Trophoblast cell (in vitro differentiated cells and primary cell): ENCODE measurements around the gene ARHGAP45.
A peak's percentile ranks its signal among the peaks of the same experiment; 100 is the strongest.

Experiments
- DNase-seq, 2 donors: peaks; one replicate each; pipeline ENCODE4 v3.0.0-alpha.2; 2016
- H2AFZ ChIP-seq: 2 replicates; pipeline ENCODE4 v1.6.1; 2013; ENCODE audit warnings: low read length, moderate library complexity, mild to moderate bottlenecking; ENCODE audit not compliant: insufficient read depth, poor library complexity
- H2AK5ac ChIP-seq: 2 replicates; pipeline ENCODE4 v1.6.1; 2013; ENCODE audit warnings: mild to moderate bottlenecking, low read length
- H2BK120ac ChIP-seq: 2 replicates; pipeline ENCODE4 v1.6.1; 2013; ENCODE audit warnings: low read length, mild to moderate bottlenecking, moderate library complexity; ENCODE audit not compliant: insufficient read depth, poor library complexity
- H2BK12ac ChIP-seq: 2 replicates; pipeline ENCODE4 v1.6.1; 2013; ENCODE audit warnings: mild to moderate bottlenecking, low read length, moderate library complexity
- H2BK5ac ChIP-seq: 2 replicates; pipeline ENCODE4 v1.6.1; 2013; ENCODE audit warnings: low read length, low read depth, moderate library complexity, mild to moderate bottlenecking; ENCODE audit not compliant: poor library complexity
- H3K14ac ChIP-seq: 2 replicates; pipeline ENCODE4 v1.6.1; 2013; ENCODE audit warnings: mild to moderate bottlenecking, low read length
- H3K18ac ChIP-seq: 2 replicates; pipeline ENCODE4 v1.6.1; 2013; ENCODE audit warnings: mild to moderate bottlenecking, low read length
- H3K23ac ChIP-seq: 2 replicates; pipeline ENCODE4 v1.6.1; 2013; ENCODE audit warnings: low read length
- H3K27ac ChIP-seq: 2 replicates; pipeline ENCODE4 v1.5.1; 2013; ENCODE audit warnings: low read depth, mild to moderate bottlenecking, inconsistent platforms, low read length, moderate library complexity
- H3K27me3 ChIP-seq: 2 replicates; pipeline ENCODE4 v1.6.1; 2013; ENCODE audit warnings: inconsistent platforms, mild to moderate bottlenecking, low read length, moderate library complexity; ENCODE audit not compliant: insufficient read depth
- H3K36me3 ChIP-seq, 2 experiments: 1 replicate in 1 of 2; 2 replicates in 1 of 2; pipeline ENCODE4 v1.6.1; 2013; ENCODE audit warnings: low read length in 2 of 2, mild to moderate bottlenecking in 2 of 2, moderate library complexity in 1 of 2; ENCODE audit not compliant: insufficient read depth in 2 of 2, control insufficient read depth in 1 of 2
- H3K4ac ChIP-seq: 2 replicates; pipeline ENCODE4 v1.6.1; 2013; ENCODE audit warnings: low read depth, mild to moderate bottlenecking, low read length, moderate library complexity
- H3K4me1 ChIP-seq, 2 experiments: 1 replicate in 1 of 2; 2 replicates in 1 of 2; pipeline ENCODE4 v1.6.1; 2013; ENCODE audit warnings: low read length in 2 of 2, mild to moderate bottlenecking in 2 of 2, moderate library complexity in 1 of 2; ENCODE audit not compliant: insufficient read depth in 2 of 2, control insufficient read depth in 1 of 2
- H3K4me2 ChIP-seq: 2 replicates; pipeline ENCODE4 v1.6.1; 2013; ENCODE audit warnings: inconsistent platforms, mild to moderate bottlenecking, low read length, moderate library complexity
- H3K4me3 ChIP-seq: 2 replicates; pipeline ENCODE4 v1.5.1; 2013; ENCODE audit warnings: mild to moderate bottlenecking, low read depth, low read length, inconsistent platforms
- H3K79me1 ChIP-seq: one replicate; pipeline ENCODE4 v1.6.1; 2013; ENCODE audit warnings: low read length
- H3K79me2 ChIP-seq: 2 replicates; pipeline ENCODE4 v1.6.1; 2013; ENCODE audit warnings: low read length, mild to moderate bottlenecking; ENCODE audit not compliant: control insufficient read depth, insufficient read depth, poor library complexity
- H3K9ac ChIP-seq: 2 replicates; pipeline ENCODE4 v1.6.1; 2013; ENCODE audit warnings: mild to moderate bottlenecking, low read length
- H3K9me3 ChIP-seq: 2 replicates; pipeline ENCODE4 v1.6.1; 2013; ENCODE audit warnings: low read depth, mild to moderate bottlenecking, control low read depth, inconsistent platforms, low read length; ENCODE audit not compliant: insufficient read depth
- H4K12ac ChIP-seq: 2 replicates; pipeline ENCODE4 v1.6.1; 2013; ENCODE audit warnings: low read depth, mild to moderate bottlenecking, low read length, moderate library complexity
- H4K8ac ChIP-seq: 2 replicates; pipeline ENCODE4 v1.6.1; 2013; ENCODE audit warnings: low read depth, mild to moderate bottlenecking, low read length, moderate library complexity
- H4K91ac ChIP-seq: one replicate; pipeline ENCODE4 v1.6.1; 2013; ENCODE audit warnings: low read depth, mild to moderate bottlenecking, low read length, moderate library complexity
- WGBS: extraction: QIAGEN DNeasy Blood & Tissue Kit; methylation state at CpG from one replicate; pipeline ENCODE4 v1.1.7; 2013; ENCODE audit warnings: missing lambda C conversion rate; ENCODE audit not compliant: insufficient read length, insufficient coverage; ENCODE audit errors: extremely low coverage; 5-methylcytosine and 5-hydroxymethylcytosine counted together

ARHGAP45 gene

DNA sequence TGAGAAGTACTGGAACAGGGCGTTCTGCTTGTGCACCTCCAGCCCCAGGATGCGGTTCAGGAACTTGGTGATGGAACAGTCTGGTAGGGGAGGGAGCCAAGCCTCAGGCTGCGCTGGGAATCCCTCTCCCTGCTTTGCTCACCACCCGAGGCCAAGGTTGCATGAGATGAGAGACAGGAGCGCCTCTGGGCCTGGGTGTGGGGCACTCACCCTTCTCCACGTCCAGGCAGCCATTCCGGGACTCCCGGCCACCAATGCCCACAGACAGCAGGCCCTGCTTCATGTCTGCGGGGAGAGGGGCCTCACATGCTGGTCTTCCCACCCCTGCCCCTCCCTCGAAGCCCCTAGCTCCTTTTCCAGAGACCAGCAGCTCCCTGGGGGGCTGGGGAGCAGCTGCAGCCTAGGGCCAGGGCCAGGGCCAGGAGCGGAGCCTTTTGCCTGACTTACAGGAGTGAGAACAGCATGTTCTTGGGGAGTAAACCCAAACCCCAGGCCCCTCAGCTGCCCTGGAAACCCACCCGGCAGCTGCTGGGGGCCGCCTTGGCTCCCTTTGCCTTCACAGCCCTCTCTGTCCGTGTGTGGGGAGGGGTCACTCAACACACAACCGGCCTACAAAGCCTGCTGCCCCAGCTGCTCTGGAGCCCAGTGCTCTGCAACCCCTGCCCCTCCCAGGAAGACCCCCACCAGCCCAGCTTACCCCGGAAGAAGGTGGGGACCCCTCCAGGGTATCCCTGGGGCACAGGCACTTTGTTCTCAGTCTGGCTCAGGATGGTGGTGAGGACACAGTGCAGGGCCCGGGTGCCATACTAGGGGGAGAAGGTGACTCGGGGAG is 44.1 kb downstream of the ARHGAP45 start:
- Histone ChIP-seq H3K23ac (no peak overlapping the region), H3K36me3 (peaks cover 65 to 70% of the 10 kb centered on the region in 2 experiments), H3K4ac (no peak overlapping the region), H3K9ac (no peak overlapping the region), H3K27me3 (no peaks in the 10 kb centered on the region), H3K14ac (no peak overlapping the region), H3K18ac (no peak overlapping the region), H2BK12ac (no peak overlapping the region), H3K4me3 (no peak overlapping the region), H3K79me2 (no peaks in the 10 kb centered on the region), H4K8ac (no peak overlapping the region), H2BK120ac (peak overlapping the region; percentile 1), H3K4me2 (no peak overlapping the region), H3K4me1 (peaks cover 6 to 11% of the 10 kb centered on the region in 2 experiments), H3K9me3 (no peaks in the 10 kb centered on the region), H3K27ac (peak overlapping the region; percentile 22), H4K91ac (peak overlapping the region; percentile 8), H3K79me1 (peaks cover 3% of the 10 kb centered on the region), H2AK5ac (no peak overlapping the region), H2BK5ac (no peak overlapping the region), H2AFZ (no peak overlapping the region), H4K12ac (no peak overlapping the region)
- WGBS = no CpG with 5 or more reads among the region's 18 CpGs
- peak in 1 of 2 donors; percentile 50 for DNase-seq

- H3K4ac ChIP-seq = peak overlapping the region; percentile 31
- H4K8ac ChIP-seq = no peak overlapping the region
- H3K14ac ChIP-seq = no peak overlapping the region
- WGBS = no CpG with 5 or more reads among the region's 18 CpGs
- H3K79me2 ChIP-seq = no peaks in the 10 kb centered on the region
- H3K4me3 ChIP-seq = no peak overlapping the region
- no peak overlapping the region for H2BK5ac ChIP-seq
- no peak for DNase-seq
- H4K91ac ChIP-seq = peak overlapping the region; percentile 48
- no peak overlapping the region for H2BK120ac ChIP-seq
- H3K9ac ChIP-seq = no peak overlapping the region
- peaks cover 3% of the 10 kb centered on the region for H3K79me1 ChIP-seq
- H3K23ac ChIP-seq = no peak overlapping the region
- no peaks in the 10 kb centered on the region for H3K9me3 ChIP-seq
- H2AK5ac ChIP-seq = no peak overlapping the region
- peak overlapping the region; percentile 48 for H4K12ac ChIP-seq
- peaks cover 6 to 10% of the 10 kb centered on the region in 2 experiments for H3K4me1 ChIP-seq
- no peak overlapping the region for H2AFZ ChIP-seq
- H3K18ac ChIP-seq = no peak overlapping the region
- no peaks in the 10 kb centered on the region for H3K27me3 ChIP-seq
- no peak overlapping the region for H2BK12ac ChIP-seq
- no peak overlapping the region for H3K4me2 ChIP-seq
- peak overlapping the region; percentile 21 for H3K27ac ChIP-seq
- H3K36me3 ChIP-seq = peaks cover 62 to 67% of the 10 kb centered on the region in 2 experiments
Measured at GRCh38 chr19:1111641-1112267, 44.8 kb downstream of the ARHGAP45 start.

DNA sequence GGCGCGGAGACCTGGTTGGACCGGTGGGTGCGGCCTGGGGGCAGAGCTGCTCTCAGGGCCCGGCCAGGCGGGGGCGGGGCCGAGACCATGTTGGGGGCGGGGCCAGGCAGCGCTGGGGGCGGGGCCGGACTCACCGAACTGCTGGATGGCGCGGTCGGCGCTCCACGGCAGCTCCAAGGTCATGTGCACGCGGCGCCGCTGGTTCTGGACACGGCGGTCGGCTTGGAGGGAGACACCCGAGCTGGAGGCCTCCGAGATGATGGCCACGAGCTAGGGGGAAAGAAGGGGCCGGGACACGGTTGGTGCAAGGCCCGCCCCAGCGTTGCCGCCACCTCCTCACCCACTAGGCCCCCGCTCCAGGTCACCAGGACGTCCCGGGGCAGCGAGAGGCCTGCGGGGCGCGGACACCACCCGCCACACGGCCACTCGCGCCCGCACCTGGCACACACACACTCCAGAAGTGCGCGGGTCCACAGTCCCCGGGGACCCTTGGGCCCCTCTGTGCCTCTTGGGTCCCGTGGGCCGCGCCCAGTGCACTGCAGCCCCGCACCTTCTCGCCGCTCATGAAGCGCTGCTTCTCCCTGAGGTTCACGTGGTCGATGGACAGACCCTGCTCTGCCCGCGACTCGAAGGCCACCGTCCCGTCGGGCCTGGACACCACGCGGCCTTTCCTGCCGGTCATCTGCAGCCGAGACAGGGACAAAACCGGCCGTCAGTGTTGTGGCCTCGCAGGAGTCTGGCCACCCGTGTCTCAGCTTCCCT is 45.5 kb downstream of the ARHGAP45 start:
- no peak overlapping the region for H3K14ac ChIP-seq
- H3K9me3 ChIP-seq = no peaks in the 10 kb centered on the region
- no peak overlapping the region for H3K23ac ChIP-seq
- no peak overlapping the region for H3K9ac ChIP-seq
- no peak overlapping the region for H3K27ac ChIP-seq
- no peak overlapping the region for H3K4me3 ChIP-seq
- H3K4me1 ChIP-seq = peaks cover 6 to 9% of the 10 kb centered on the region in 2 experiments
- H3K79me1 ChIP-seq = peaks cover 3% of the 10 kb centered on the region
- H3K4me2 ChIP-seq = no peak overlapping the region
- H2AK5ac ChIP-seq = peak overlapping the region; percentile 36
- no peaks in the 10 kb centered on the region for H3K79me2 ChIP-seq
- peaks cover 62 to 67% of the 10 kb centered on the region in 2 experiments for H3K36me3 ChIP-seq
- H4K12ac ChIP-seq = peak overlapping the region; percentile 48
- no peak overlapping the region for H2BK5ac ChIP-seq
- H3K18ac ChIP-seq = peak overlapping the region; percentile 53
- peak overlapping the region; percentile 16 for H2BK12ac ChIP-seq
- no peak overlapping the region for H2AFZ ChIP-seq
- DNase-seq = peak; percentile 87 to 88
- no peak overlapping the region for H2BK120ac ChIP-seq
- no peak overlapping the region for H4K8ac ChIP-seq
- H3K4ac ChIP-seq = no peak overlapping the region
- WGBS = no CpG with 5 or more reads among the region's 71 CpGs
- H4K91ac ChIP-seq = peak overlapping the region; percentile 33
- H3K27me3 ChIP-seq = no peaks in the 10 kb centered on the region
